C4-2B (cell line): ENCODE measurements around the gene C5orf47.

ENCODE experiments used
- CTCF ChIP-seq: fragments of 450-650 bp; conservative IDR thresholded peaks from 2 replicates; pipeline ENCODE4 v1.5.1; 2017; ENCODE audit warnings: mild to moderate bottlenecking
- ZFX ChIP-seq: fragments of 450-650 bp; IDR thresholded peaks from 2 replicates; pipeline ENCODE4 v1.6.1; 2017

- no peak for TF ChIP-seq CTCF
- TF ChIP-seq ZFX = no peak
These were observed 47.9 kb upstream of the C5orf47 start for GRCh38 chr5:173941102-173941501.
